Panc1 (cell line): Measurements from ENCODE around the gene DYDC1.

Experiments used
- POLR2AphosphoS5 ChIP-seq: IDR thresholded peaks from 2 replicates; pipeline ENCODE4 v1.6.1; 2012; ENCODE audit warnings: mild to moderate bottlenecking, low read depth, low read length, moderate library complexity
- SIN3A ChIP-seq: IDR thresholded peaks from 2 replicates; pipeline ENCODE4 v1.6.1; 2012; ENCODE audit warnings: low read depth, mild to moderate bottlenecking, low read length, moderate library complexity, borderline replicate concordance; ENCODE audit not compliant: insufficient read depth
- TCF7L2 ChIP-seq: IDR thresholded peaks from 2 replicates; pipeline ENCODE4 v1.6.1; 2011; ENCODE audit warnings: mild to moderate bottlenecking, low read depth, low read length, inconsistent platforms
- TF ChIP-seq, protein P1 (sequence below): fragments of 450-650 bp; IDR thresholded peaks from 2 replicates; pipeline ENCODE4 v1.5.1; 2017; ENCODE audit warnings: mild to moderate bottlenecking
- TF ChIP-seq, protein P2 (sequence below), 2 experiments: IDR thresholded peaks; 2 replicates each; pipeline ENCODE4 v1.6.1; 2011 to 2012; ENCODE audit warnings: low read depth in 2 of 2, control low read depth in 1 of 2, low read length in 1 of 2, mild to moderate bottlenecking in 1 of 2, moderate library complexity in 1 of 2; ENCODE audit not compliant: insufficient read depth in 1 of 2

DNA sequence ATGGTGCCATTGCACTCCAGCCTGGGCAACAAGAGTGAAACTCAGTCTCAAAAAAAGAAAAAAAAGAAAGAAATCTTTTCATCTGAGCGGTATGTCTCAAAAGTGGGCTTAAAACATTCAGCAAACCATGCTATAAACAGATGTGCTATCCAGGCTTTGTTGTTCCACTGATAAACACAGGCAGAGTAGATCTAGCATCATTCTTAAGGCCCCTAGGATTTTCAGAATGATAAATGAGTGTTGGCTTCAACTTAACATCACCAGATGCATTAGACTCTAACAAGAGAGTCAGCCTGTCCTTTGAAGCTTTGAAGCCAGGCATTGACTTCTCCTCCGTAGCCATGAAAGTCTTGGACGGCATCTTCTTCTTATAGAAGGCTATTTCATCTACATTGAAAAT lies 23.1 kb upstream of the DYDC1 start:
- TF ChIP-seq, protein P1, sequence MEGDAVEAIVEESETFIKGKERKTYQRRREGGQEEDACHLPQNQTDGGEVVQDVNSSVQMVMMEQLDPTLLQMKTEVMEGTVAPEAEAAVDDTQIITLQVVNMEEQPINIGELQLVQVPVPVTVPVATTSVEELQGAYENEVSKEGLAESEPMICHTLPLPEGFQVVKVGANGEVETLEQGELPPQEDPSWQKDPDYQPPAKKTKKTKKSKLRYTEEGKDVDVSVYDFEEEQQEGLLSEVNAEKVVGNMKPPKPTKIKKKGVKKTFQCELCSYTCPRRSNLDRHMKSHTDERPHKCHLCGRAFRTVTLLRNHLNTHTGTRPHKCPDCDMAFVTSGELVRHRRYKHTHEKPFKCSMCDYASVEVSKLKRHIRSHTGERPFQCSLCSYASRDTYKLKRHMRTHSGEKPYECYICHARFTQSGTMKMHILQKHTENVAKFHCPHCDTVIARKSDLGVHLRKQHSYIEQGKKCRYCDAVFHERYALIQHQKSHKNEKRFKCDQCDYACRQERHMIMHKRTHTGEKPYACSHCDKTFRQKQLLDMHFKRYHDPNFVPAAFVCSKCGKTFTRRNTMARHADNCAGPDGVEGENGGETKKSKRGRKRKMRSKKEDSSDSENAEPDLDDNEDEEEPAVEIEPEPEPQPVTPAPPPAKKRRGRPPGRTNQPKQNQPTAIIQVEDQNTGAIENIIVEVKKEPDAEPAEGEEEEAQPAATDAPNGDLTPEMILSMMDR, result no peak
- TF ChIP-seq, protein P2, sequence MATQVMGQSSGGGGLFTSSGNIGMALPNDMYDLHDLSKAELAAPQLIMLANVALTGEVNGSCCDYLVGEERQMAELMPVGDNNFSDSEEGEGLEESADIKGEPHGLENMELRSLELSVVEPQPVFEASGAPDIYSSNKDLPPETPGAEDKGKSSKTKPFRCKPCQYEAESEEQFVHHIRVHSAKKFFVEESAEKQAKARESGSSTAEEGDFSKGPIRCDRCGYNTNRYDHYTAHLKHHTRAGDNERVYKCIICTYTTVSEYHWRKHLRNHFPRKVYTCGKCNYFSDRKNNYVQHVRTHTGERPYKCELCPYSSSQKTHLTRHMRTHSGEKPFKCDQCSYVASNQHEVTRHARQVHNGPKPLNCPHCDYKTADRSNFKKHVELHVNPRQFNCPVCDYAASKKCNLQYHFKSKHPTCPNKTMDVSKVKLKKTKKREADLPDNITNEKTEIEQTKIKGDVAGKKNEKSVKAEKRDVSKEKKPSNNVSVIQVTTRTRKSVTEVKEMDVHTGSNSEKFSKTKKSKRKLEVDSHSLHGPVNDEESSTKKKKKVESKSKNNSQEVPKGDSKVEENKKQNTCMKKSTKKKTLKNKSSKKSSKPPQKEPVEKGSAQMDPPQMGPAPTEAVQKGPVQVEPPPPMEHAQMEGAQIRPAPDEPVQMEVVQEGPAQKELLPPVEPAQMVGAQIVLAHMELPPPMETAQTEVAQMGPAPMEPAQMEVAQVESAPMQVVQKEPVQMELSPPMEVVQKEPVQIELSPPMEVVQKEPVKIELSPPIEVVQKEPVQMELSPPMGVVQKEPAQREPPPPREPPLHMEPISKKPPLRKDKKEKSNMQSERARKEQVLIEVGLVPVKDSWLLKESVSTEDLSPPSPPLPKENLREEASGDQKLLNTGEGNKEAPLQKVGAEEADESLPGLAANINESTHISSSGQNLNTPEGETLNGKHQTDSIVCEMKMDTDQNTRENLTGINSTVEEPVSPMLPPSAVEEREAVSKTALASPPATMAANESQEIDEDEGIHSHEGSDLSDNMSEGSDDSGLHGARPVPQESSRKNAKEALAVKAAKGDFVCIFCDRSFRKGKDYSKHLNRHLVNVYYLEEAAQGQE (IDR thresholded peaks at IDR 0.05; ENCODE audit: insufficient read depth in 1 of 2, low read depth in 2 of 2, low read length in 1 of 2), result no peak
- TF ChIP-seq POLR2AphosphoS5 (no peak), SIN3A (no peak), TCF7L2 (no peak)
